SU-DHL-6 (cell line): Measurements from ENCODE around the gene BAZ2A.
A peak's percentile ranks its signal among the peaks of the same experiment; 100 is the strongest.

ENCODE experiments used
- H2AFZ ChIP-seq: fragments of 200-600 bp; sonication (generic); 2 replicates; pipeline ENCODE4 v1.6.1; 2014; ENCODE audit warnings: low read depth, mild to moderate bottlenecking, moderate library complexity, mixed read lengths, antibody characterized with exemption, low read length; ENCODE audit not compliant: severe bottlenecking
- H3F3A ChIP-seq: fragments of 200-600 bp; shearing (Covaris generic); 2 replicates; pipeline ENCODE4 v1.6.0; 2016; ENCODE audit warnings: antibody characterized with exemption, mild to moderate bottlenecking; ENCODE audit not compliant: insufficient read depth
- H3K27ac ChIP-seq: fragments of 200-600 bp; sonication (generic); 2 replicates; pipeline ENCODE4 v1.5.1; 2016; ENCODE audit warnings: low read depth, mild to moderate bottlenecking, low read length, moderate library complexity, mixed read lengths
- H3K27me3 ChIP-seq: fragments of 200-600 bp; sonication (generic), shearing (Covaris generic); 2 replicates; pipeline ENCODE4 v1.6.0; 2014; ENCODE audit warnings: mild to moderate bottlenecking, low read length
- H3K36me3 ChIP-seq: fragments of 200-600 bp; sonication (generic); 2 replicates; pipeline ENCODE4 v1.6.1; 2014; ENCODE audit warnings: mild to moderate bottlenecking, low read length, mixed read lengths
- H3K4me2 ChIP-seq: fragments of 300-600, 200-600 bp; shearing (Covaris generic), sonication (generic); 2 replicates; pipeline ENCODE4 v1.6.0; 2014; ENCODE audit warnings: low read length, low read depth, mild to moderate bottlenecking; ENCODE audit not compliant: poor library complexity, severe bottlenecking
- H3K4me3 ChIP-seq: fragments of 200-600 bp; sonication (generic); 2 replicates; pipeline ENCODE4 v1.5.1; 2014; ENCODE audit warnings: antibody characterized with exemption, low read length, mild to moderate bottlenecking, mixed read lengths; ENCODE audit not compliant: insufficient read depth, poor library complexity, severe bottlenecking
- H3K79me2 ChIP-seq: fragments of 200-600 bp; sonication (generic); 2 replicates; pipeline ENCODE4 v1.6.1; 2014; ENCODE audit warnings: mild to moderate bottlenecking, low read length, moderate library complexity; ENCODE audit not compliant: insufficient read depth
- H3K9ac ChIP-seq: fragments of 200-600 bp; sonication (generic); 2 replicates; pipeline ENCODE4 v1.7.0; 2014; ENCODE audit warnings: mild to moderate bottlenecking, low read length
- H3K9me2 ChIP-seq: fragments of 200-600 bp; sonication (generic); replicated peaks from 2 replicates; pipeline ENCODE4 v1.6.1; 2014; ENCODE audit warnings: low read length; ENCODE audit not compliant: insufficient read depth
- H3K9me3 ChIP-seq: fragments of 200-600 bp; sonication (generic); 2 replicates; pipeline ENCODE4 v1.6.1; 2014; ENCODE audit warnings: low read length, mixed read lengths; ENCODE audit not compliant: insufficient read depth
- H4K20me1 ChIP-seq: fragments of 200-600 bp; sonication (generic); 2 replicates; pipeline ENCODE4 v1.6.1; 2014; ENCODE audit warnings: low read depth, mild to moderate bottlenecking, antibody characterized with exemption, low read length, moderate library complexity, mixed read lengths
- CTCF ChIP-seq: fragments of 200-600 bp; sonication (generic); IDR thresholded peaks from one replicate; pipeline ENCODE4 v1.5.1; 2017; ENCODE audit warnings: antibody characterized with exemption, mild to moderate bottlenecking, low read length, moderate library complexity; ENCODE audit not compliant: insufficient read depth, poor library complexity, severe bottlenecking
- EZH2phosphoT487 ChIP-seq: fragments of 200-600 bp; sonication (generic), shearing (Covaris generic); conservative IDR thresholded peaks from 2 replicates; pipeline ENCODE4 v1.6.1; 2018; ENCODE audit warnings: mild to moderate bottlenecking, antibody characterized with exemption, low read length, moderate library complexity, mixed read lengths

Gene BAZ2A

GRCh38 chr12:56641219-56641618, 11.1 kb upstream of the BAZ2A start:
- Histone ChIP-seq H3K9me3 (no peaks in the 10 kb centered on the region), H3K36me3 (peaks cover 40% of the 10 kb centered on the region), H3K27me3 (no peaks in the 10 kb centered on the region), H3K4me3 (no peak overlapping the region), H4K20me1 (no peaks in the 10 kb centered on the region; the same call in 1 of the 2 replicates), H2AFZ (no peak overlapping the region), H3K27ac (no peak overlapping the region), H3K9ac (no peak overlapping the region), H3F3A (peaks cover 36% of the 10 kb centered on the region), H3K79me2 (peaks cover 39% of the 10 kb centered on the region), H3K9me2 (no peaks in the 10 kb centered on the region), H3K4me2 (no peak overlapping the region)
- no peak for TF ChIP-seq CTCF
- TF ChIP-seq EZH2phosphoT487 = no peak

GRCh38 chr12:56637621-56638020, 7.5 kb upstream of the BAZ2A start:
- Histone ChIP-seq H3F3A (peaks cover 34% of the 10 kb centered on the region), H2AFZ (no peak overlapping the region), H3K4me3 (no peak overlapping the region), H3K27ac (peak overlapping the region; percentile 46), H3K4me2 (peak overlapping the region; percentile 76), H3K27me3 (no peaks in the 10 kb centered on the region), H3K9me3 (no peaks in the 10 kb centered on the region), H3K36me3 (peaks cover 25% of the 10 kb centered on the region), H3K9me2 (no peaks in the 10 kb centered on the region), H3K79me2 (peaks cover 21% of the 10 kb centered on the region; the same call in 1 of the 2 replicates), H4K20me1 (no peaks in the 10 kb centered on the region), H3K9ac (no peak overlapping the region)
- TF ChIP-seq CTCF (no peak), EZH2phosphoT487 (no peak)

- peak overlapping the region; percentile 76 for H3K4me2 ChIP-seq
- H3K9me2 ChIP-seq = no peaks in the 10 kb centered on the region
- H3K4me3 ChIP-seq = peak overlapping the region; percentile 60
- TF ChIP-seq CTCF (peak; percentile 92), EZH2phosphoT487 (no peak)
- H3F3A ChIP-seq = peaks cover 34% of the 10 kb centered on the region
- no peaks in the 10 kb centered on the region for H4K20me1 ChIP-seq
- peaks cover 19% of the 10 kb centered on the region for H3K36me3 ChIP-seq
- peak overlapping the region; percentile 84 for H3K27ac ChIP-seq
- H3K79me2 ChIP-seq = peaks cover 14% of the 10 kb centered on the region; the same call in 1 of the 2 replicates
- peak overlapping the region; percentile 59 for H3K9ac ChIP-seq
- no peaks in the 10 kb centered on the region for H3K9me3 ChIP-seq
- no peaks in the 10 kb centered on the region for H3K27me3 ChIP-seq
- peak overlapping the region; percentile 39 for H2AFZ ChIP-seq
These were observed 6.8 kb upstream of the BAZ2A start for GRCh38 chr12:56636675-56637540.
